NCI-H1105 treated with DMSO at 0.1 percent for 48 hours (cell line): ENCODE measurements around the gene TOP2A.

ENCODE experiments used
- DNase-seq: peaks from one replicate; lab custom pipeline; 2025; lab: John Stamatoyannopoulos, UW

TOP2A gene

GRCh38 chr17:40453881-40454612, 36.4 kb upstream of the TOP2A start:
- DNase-seq = no peak

- DNase-seq = no peak
Observed at GRCh38 chr17:40452921-40453378, 35.3 kb upstream of the TOP2A start.

- DNase-seq = no peak
Observed at GRCh38 chr17:40452216-40452787, 34.6 kb upstream of the TOP2A start.

GRCh38 chr17:40451420-40451819, 33.7 kb upstream of the TOP2A start:
- DNase-seq = no peak

- peak; percentile 16 for DNase-seq
Observed at GRCh38 chr17:40450175-40450574, 32.5 kb upstream of the TOP2A start.

- DNase-seq = no peak
Observed at GRCh38 chr17:40448639-40449261, 31.1 kb upstream of the TOP2A start.

GRCh38 chr17:40448213-40448638, 30.5 kb upstream of the TOP2A start:
- no peak for DNase-seq

- no peak for DNase-seq
Observed at GRCh38 chr17:40447806-40448205, 30.1 kb upstream of the TOP2A start.

GRCh38 chr17:40447148-40447644, 29.5 kb upstream of the TOP2A start:
- DNase-seq = no peak

- DNase-seq = no peak
Observed at GRCh38 chr17:40445751-40446468, 28.2 kb upstream of the TOP2A start.

GRCh38 chr17:40443988-40444899, 26.5 kb upstream of the TOP2A start:
- no peak for DNase-seq

- DNase-seq = peak; percentile 50
Observed at GRCh38 chr17:40443196-40443987, 25.7 kb upstream of the TOP2A start, which contains the start of gene IGFBP4. Gene IGFBP4, plus strand, starts transcription at chr17:40443450. Its CDS starts 286 bp downstream, at chr17:40443736.

GRCh38 chr17:40442392-40443195, 24.9 kb upstream of the TOP2A start:
- no peak for DNase-seq

- no peak for DNase-seq
Observed at GRCh38 chr17:40440166-40440565, 22.5 kb upstream of the TOP2A start.

GRCh38 chr17:40437095-40437732, 19.5 kb upstream of the TOP2A start:
- no peak for DNase-seq

GRCh38 chr17:40436636-40437035, 18.9 kb upstream of the TOP2A start:
- no peak for DNase-seq

- DNase-seq = no peak
Observed at GRCh38 chr17:40433551-40434415, 16.1 kb upstream of the TOP2A start.
